ENCODE data around the gene PPP3R2.
A peak's percentile ranks its signal among the peaks of the same experiment; 100 is the strongest.
"Not testable (repeated sequence)": the region's sequence is repeated elsewhere in the genome, so short reads cannot be mapped to it uniquely, and the experiment has no call there.

PPP3R2 gene

DNA sequence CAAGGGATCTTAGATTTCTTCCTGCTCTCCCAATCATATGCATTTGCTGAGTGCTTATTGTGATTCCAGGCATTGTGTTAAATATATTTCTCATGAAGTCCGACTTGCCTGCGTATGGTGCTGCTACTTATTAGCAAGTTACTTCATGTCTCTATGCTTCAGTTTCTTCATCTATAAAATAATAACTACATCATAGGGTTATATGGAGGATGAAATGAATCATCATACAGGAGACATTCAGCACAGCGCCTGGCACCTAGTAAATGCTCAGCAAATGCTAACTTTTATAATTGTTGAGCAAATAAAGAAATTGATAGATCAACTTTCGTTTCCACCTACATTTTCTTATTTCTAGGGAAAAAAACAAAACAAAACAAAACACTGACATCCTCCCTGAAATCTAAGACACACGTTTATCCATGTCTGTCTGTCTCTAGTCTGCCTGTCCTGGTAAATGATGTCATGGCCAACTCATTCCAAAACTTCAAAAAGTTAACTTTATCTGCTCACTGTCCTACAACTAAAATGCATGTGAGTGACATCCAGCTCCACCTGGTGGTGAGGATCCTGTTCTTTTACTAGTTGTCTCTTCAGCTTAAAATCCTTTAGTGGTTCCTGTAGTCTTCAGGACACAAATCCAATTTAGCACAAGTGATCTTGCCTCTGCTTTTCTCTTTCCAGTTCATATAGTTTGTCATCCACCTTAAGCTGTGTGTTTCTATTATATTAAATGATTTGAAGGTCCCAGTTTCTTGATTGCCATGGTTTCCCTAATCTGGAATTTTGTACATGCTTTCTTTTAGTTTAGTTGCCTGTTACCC is 27.7 kb downstream of the PPP3R2 start:
- DNase-seq (ENCODE audit: low read depth): peak; percentile 43
- TF ChIP-seq, protein P1, sequence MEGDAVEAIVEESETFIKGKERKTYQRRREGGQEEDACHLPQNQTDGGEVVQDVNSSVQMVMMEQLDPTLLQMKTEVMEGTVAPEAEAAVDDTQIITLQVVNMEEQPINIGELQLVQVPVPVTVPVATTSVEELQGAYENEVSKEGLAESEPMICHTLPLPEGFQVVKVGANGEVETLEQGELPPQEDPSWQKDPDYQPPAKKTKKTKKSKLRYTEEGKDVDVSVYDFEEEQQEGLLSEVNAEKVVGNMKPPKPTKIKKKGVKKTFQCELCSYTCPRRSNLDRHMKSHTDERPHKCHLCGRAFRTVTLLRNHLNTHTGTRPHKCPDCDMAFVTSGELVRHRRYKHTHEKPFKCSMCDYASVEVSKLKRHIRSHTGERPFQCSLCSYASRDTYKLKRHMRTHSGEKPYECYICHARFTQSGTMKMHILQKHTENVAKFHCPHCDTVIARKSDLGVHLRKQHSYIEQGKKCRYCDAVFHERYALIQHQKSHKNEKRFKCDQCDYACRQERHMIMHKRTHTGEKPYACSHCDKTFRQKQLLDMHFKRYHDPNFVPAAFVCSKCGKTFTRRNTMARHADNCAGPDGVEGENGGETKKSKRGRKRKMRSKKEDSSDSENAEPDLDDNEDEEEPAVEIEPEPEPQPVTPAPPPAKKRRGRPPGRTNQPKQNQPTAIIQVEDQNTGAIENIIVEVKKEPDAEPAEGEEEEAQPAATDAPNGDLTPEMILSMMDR (conservative IDR thresholded peaks at IDR 0.05; ENCODE audit: low read length): peak; percentile 65
- no peak overlapping the region for H3K4me3 ChIP-seq (ENCODE audit: low read length)

DNA sequence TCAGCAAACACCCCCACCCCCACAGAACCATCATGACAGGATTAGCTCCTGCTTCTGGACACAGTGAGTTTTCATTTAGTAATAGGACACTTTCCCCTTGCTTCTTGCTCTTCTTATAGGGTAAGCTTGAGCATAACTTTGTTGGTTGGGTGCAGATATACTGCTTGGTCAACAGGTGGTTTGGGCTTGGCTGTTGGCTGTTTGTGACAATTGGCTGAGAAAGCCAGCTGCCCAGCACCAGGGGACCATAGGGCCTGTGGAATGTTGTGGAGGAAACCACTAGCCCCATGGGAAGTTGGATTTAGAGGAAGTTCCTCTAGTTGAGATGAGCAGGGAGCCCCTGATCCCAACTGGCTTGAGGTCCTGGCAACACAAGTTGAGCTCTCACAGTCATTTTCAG is 30.5 kb downstream of the PPP3R2 start:
- no peak overlapping the region for H3K4me3 ChIP-seq (ENCODE audit: low read length)
- TF ChIP-seq, protein P1 (conservative IDR thresholded peaks at IDR 0.05; ENCODE audit: low read length): no peak
- no peak for DNase-seq (ENCODE audit: low read depth)

DNA sequence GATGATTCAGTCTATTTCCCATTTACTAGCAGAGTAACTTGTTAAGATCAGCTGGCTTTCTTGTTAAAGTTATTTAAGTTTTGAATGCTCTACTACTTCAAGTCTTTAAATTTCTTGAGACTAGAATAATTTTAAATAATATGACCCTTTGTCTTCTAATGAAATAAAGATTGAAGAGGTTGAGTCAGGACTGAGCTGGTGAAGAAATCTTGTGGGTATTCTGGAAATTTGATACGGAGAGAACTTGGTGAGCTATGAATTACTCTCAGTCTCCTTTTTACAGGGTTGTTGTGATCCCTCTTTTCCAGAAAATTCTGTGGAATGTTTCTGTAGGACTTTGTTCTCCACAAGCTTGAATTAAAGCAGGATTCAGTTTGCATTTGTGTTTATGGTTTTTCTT is 31.8 kb downstream of the PPP3R2 start:
- DNase-seq (ENCODE audit: low read depth): no peak
- no peak overlapping the region for H3K4me3 ChIP-seq (ENCODE audit: low read length)
- TF ChIP-seq, protein P1 (conservative IDR thresholded peaks at IDR 0.05; ENCODE audit: low read length): no peak

DNA sequence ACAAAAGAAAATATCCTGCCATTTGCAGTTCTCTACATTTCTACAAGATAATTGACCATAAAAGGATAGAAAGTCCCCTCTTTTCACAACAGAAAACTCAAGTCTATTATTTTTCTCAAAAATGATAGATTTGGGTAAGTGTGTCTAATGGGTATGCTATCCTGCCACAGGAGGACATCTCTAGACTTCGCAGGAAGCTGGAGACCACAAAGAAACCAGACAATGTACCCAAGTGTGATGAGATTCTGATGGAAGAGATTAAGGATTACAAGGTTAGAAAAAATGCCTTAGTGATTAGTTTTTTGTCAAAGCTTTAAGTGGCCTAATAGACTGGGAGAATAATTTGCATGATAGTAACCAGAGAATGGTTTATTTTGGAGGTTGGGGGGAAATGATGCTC is 33.0 kb downstream of the PPP3R2 start:
- H3K4me3 ChIP-seq (ENCODE audit: low read length): no peak overlapping the region
- no peak for DNase-seq (ENCODE audit: low read depth)
- TF ChIP-seq, protein P1 (conservative IDR thresholded peaks at IDR 0.05; ENCODE audit: low read length): no peak

DNA sequence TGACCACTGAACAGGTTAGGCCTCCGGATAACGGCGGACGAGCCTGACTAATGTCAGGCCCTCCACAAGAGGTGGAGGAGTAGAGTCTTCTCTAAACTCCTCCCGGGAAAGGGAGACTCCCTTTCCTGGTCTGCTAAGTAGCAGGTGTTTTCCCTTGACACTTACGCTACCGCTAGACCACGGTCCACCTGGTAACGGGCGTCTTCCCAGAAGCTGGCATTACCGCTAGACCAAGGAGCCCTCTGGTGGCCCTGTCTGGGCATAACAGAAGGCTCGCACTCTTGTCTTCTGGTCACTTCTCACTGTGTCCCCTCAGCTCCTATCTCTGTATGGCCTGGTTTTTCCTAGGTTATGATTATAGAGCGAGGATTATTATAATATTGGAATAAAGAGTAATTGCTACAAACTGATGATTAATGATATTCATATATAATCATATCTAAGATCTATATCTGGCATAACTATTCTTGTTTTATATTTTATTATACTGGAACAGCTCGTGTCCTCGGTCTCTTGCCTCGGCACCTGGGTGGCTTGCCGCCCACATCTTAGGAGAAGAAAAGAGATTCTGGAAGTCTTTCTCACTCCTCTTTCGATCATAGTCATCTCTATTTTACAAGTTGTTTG is 45.2 kb downstream of the PPP3R2 start:
- H3K4me3 ChIP-seq (ENCODE audit: low read length); DNase-seq (ENCODE audit: low read depth): not testable (repeated sequence)
- TF ChIP-seq, protein P1 (conservative IDR thresholded peaks at IDR 0.05; ENCODE audit: low read length): peak; percentile 25

DNA sequence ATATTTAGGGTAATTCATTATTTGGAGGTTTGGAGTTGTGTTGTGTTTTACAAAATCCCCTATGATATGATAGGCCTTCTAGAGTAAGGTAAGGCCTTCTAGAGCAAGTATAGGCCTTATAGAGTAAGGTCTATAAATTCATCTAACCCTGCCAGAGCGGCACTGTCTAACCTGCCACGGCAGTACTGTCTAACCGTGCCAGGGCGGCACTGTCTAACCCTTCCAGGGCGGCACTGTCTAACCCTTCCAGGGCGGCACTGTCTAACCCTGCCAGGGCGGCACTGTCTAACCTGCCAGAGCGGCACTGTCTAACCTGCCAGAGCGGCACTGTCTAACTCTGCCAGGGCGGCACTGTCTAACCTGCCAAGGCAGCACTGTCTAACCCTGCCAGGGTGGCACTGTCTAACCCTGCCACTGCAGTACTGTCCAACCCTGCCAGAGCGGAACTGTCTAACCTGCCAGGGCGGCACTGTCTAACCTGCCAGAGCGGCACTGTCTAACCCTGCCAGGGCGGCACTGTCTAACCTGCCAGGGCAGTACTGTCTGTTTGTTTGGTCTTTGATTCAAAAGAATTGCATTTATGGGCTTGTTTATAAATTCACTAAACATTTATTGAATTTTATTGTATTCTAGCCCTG is 51.6 kb downstream of the PPP3R2 start:
- no peak for DNase-seq (ENCODE audit: low read depth)
- TF ChIP-seq, protein P1 (conservative IDR thresholded peaks at IDR 0.05; ENCODE audit: low read length): no peak
- no peak overlapping the region for H3K4me3 ChIP-seq (ENCODE audit: low read length)
